ENCODE data around the gene HERC3. TPM values are rescaled to one million over a fixed set of nuclear protein-coding genes. Genes with fewer than 3 reads are reported as not detected.

HERC3 gene
- total and polyA plus RNA-seq, 2 experiments from 2014 or later, result 2.2 to 2.4 TPM

DNA sequence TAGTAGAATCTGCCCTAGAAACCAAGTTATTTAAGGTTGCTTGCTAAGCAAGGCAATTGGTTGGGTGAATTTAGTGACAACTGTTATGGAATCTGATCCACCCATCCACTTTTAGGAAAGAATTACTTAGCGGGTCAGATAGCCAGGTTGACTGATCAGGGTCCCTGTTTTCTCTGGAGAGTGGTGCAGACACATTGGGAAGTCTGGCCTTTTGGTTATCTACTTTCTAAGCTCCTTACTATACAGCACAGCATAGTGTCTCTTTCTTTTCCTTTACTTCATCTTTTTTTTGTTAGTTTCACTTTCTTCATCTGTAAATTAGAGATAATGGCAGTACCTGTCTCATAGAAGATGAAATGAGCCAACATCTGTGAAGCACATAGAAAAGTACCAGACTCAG is 7.4 kb downstream of the HERC3 start:
- no peak overlapping the region for H3K4me2 ChIP-seq
- H3K27ac Mint-ChIP-seq, result no peak overlapping the region

More for the DNA sequence above, 7.4 kb downstream of the HERC3 start:
- ATAC-seq (no peak), DNase-seq (ENCODE audit: low spot score) (no peak)
- H3K79me2 ChIP-seq (replicated peaks; ENCODE audit: insufficient read depth), result no peaks in the 10 kb centered on the region
- no peaks in the 10 kb centered on the region for H3K9me2 ChIP-seq (ENCODE audit: insufficient read depth)
- no peaks in the 10 kb centered on the region for H3K36me3 ChIP-seq (ENCODE audit: insufficient read depth)
- H3K27me3 ChIP-seq (ENCODE audit: insufficient read depth), result peaks cover 9% of the 10 kb centered on the region
- peaks cover 1% of the 10 kb centered on the region for H3K27me3 Mint-ChIP-seq (ENCODE audit: insufficient read depth, low read depth, poor library complexity)
- H2AFZ ChIP-seq, result no peak overlapping the region
- no peaks in the 10 kb centered on the region for H3F3A ChIP-seq (replicated peaks; ENCODE audit: low read depth)
- peaks cover 33% of the 10 kb centered on the region for H3K4me1 Mint-ChIP-seq
- H3K36me3 Mint-ChIP-seq (ENCODE audit: low read depth), result no peaks in the 10 kb centered on the region
- H3K4me3 ChIP-seq, result no peak overlapping the region
- TF ChIP-seq JUNB (IDR thresholded peaks at IDR 0.05; ENCODE audit: unreplicated experiment), result no peak
- no peak for TF ChIP-seq STAT1 (IDR thresholded peaks at IDR 0.05; ENCODE audit: unreplicated experiment)
- TF ChIP-seq, protein P1, sequence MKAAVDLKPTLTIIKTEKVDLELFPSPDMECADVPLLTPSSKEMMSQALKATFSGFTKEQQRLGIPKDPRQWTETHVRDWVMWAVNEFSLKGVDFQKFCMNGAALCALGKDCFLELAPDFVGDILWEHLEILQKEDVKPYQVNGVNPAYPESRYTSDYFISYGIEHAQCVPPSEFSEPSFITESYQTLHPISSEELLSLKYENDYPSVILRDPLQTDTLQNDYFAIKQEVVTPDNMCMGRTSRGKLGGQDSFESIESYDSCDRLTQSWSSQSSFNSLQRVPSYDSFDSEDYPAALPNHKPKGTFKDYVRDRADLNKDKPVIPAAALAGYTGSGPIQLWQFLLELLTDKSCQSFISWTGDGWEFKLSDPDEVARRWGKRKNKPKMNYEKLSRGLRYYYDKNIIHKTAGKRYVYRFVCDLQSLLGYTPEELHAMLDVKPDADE (IDR thresholded peaks at IDR 0.05), result no peak
- TF ChIP-seq EZH2phosphoT487 (IDR thresholded peaks at IDR 0.05; ENCODE audit: unreplicated experiment), result no peak
- TF ChIP-seq, protein P2, sequence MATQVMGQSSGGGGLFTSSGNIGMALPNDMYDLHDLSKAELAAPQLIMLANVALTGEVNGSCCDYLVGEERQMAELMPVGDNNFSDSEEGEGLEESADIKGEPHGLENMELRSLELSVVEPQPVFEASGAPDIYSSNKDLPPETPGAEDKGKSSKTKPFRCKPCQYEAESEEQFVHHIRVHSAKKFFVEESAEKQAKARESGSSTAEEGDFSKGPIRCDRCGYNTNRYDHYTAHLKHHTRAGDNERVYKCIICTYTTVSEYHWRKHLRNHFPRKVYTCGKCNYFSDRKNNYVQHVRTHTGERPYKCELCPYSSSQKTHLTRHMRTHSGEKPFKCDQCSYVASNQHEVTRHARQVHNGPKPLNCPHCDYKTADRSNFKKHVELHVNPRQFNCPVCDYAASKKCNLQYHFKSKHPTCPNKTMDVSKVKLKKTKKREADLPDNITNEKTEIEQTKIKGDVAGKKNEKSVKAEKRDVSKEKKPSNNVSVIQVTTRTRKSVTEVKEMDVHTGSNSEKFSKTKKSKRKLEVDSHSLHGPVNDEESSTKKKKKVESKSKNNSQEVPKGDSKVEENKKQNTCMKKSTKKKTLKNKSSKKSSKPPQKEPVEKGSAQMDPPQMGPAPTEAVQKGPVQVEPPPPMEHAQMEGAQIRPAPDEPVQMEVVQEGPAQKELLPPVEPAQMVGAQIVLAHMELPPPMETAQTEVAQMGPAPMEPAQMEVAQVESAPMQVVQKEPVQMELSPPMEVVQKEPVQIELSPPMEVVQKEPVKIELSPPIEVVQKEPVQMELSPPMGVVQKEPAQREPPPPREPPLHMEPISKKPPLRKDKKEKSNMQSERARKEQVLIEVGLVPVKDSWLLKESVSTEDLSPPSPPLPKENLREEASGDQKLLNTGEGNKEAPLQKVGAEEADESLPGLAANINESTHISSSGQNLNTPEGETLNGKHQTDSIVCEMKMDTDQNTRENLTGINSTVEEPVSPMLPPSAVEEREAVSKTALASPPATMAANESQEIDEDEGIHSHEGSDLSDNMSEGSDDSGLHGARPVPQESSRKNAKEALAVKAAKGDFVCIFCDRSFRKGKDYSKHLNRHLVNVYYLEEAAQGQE (IDR thresholded peaks at IDR 0.05; ENCODE audit: unreplicated experiment), result no peak
- TF ChIP-seq, protein P3, sequence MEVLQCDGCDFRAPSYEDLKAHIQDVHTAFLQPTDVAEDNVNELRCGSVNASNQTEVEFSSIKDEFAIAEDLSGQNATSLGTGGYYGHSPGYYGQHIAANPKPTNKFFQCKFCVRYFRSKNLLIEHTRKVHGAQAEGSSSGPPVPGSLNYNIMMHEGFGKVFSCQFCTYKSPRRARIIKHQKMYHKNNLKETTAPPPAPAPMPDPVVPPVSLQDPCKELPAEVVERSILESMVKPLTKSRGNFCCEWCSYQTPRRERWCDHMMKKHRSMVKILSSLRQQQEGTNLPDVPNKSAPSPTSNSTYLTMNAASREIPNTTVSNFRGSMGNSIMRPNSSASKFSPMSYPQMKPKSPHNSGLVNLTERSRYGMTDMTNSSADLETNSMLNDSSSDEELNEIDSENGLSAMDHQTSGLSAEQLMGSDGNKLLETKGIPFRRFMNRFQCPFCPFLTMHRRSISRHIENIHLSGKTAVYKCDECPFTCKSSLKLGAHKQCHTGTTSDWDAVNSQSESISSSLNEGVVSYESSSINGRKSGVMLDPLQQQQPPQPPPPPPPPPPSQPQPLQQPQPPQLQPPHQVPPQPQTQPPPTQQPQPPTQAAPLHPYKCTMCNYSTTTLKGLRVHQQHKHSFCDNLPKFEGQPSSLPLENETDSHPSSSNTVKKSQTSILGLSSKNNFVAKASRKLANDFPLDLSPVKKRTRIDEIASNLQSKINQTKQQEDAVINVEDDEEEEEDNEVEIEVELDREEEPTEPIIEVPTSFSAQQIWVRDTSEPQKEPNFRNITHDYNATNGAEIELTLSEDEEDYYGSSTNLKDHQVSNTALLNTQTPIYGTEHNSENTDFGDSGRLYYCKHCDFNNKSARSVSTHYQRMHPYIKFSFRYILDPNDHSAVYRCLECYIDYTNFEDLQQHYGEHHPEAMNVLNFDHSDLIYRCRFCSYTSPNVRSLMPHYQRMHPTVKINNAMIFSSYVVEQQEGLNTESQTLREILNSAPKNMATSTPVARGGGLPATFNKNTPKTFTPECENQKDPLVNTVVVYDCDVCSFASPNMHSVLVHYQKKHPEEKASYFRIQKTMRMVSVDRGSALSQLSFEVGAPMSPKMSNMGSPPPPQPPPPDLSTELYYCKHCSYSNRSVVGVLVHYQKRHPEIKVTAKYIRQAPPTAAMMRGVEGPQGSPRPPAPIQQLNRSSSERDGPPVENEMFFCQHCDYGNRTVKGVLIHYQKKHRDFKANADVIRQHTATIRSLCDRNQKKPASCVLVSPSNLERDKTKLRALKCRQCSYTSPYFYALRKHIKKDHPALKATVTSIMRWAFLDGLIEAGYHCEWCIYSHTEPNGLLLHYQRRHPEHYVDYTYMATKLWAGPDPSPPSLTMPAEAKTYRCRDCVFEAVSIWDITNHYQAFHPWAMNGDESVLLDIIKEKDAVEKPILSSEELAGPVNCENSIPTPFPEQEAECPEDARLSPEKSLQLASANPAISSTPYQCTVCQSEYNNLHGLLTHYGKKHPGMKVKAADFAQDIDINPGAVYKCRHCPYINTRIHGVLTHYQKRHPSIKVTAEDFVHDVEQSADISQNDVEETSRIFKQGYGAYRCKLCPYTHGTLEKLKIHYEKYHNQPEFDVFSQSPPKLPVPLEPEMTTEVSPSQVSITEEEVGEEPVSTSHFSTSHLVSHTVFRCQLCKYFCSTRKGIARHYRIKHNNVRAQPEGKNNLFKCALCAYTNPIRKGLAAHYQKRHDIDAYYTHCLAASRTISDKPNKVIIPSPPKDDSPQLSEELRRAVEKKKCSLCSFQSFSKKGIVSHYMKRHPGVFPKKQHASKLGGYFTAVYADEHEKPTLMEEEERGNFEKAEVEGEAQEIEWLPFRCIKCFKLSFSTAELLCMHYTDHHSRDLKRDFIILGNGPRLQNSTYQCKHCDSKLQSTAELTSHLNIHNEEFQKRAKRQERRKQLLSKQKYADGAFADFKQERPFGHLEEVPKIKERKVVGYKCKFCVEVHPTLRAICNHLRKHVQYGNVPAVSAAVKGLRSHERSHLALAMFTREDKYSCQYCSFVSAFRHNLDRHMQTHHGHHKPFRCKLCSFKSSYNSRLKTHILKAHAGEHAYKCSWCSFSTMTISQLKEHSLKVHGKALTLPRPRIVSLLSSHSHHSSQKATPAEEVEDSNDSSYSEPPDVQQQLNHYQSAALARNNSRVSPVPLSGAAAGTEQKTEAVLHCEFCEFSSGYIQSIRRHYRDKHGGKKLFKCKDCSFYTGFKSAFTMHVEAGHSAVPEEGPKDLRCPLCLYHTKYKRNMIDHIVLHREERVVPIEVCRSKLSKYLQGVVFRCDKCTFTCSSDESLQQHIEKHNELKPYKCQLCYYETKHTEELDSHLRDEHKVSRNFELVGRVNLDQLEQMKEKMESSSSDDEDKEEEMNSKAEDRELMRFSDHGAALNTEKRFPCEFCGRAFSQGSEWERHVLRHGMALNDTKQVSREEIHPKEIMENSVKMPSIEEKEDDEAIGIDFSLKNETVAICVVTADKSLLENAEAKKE (CRISPR knock-in tag; IDR thresholded peaks at IDR 0.05), result no peak
- no peak for TF ChIP-seq CREB1 (CRISPR knock-in tag; IDR thresholded peaks at IDR 0.05; ENCODE audit: low read depth)
- TF ChIP-seq ZNF331 (CRISPR knock-in tag; IDR thresholded peaks at IDR 0.05; ENCODE audit: low read depth), result no peak
- TF ChIP-seq ZNF114 (CRISPR knock-in tag; IDR thresholded peaks at IDR 0.05), result no peak
- TF ChIP-seq POLR2AphosphoS5 (IDR thresholded peaks at IDR 0.05; ENCODE audit: low read depth), result no peak
- no peak for TF ChIP-seq EZH2 (IDR thresholded peaks at IDR 0.05; ENCODE audit: low read depth, unreplicated experiment)
- TF ChIP-seq NANOG (IDR thresholded peaks at IDR 0.05; ENCODE audit: borderline replicate concordance), result no peak
- TF ChIP-seq, protein P4, sequence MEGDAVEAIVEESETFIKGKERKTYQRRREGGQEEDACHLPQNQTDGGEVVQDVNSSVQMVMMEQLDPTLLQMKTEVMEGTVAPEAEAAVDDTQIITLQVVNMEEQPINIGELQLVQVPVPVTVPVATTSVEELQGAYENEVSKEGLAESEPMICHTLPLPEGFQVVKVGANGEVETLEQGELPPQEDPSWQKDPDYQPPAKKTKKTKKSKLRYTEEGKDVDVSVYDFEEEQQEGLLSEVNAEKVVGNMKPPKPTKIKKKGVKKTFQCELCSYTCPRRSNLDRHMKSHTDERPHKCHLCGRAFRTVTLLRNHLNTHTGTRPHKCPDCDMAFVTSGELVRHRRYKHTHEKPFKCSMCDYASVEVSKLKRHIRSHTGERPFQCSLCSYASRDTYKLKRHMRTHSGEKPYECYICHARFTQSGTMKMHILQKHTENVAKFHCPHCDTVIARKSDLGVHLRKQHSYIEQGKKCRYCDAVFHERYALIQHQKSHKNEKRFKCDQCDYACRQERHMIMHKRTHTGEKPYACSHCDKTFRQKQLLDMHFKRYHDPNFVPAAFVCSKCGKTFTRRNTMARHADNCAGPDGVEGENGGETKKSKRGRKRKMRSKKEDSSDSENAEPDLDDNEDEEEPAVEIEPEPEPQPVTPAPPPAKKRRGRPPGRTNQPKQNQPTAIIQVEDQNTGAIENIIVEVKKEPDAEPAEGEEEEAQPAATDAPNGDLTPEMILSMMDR (conservative IDR thresholded peaks at IDR 0.05; ENCODE audit: low read depth in 2 of 2), result no peak
- H3K27ac ChIP-seq (ENCODE audit: low read depth), result no peak overlapping the region
- no peak overlapping the region for H3K4me3 Mint-ChIP-seq
- peaks cover 21% of the 10 kb centered on the region for H3K4me1 ChIP-seq (ENCODE audit: insufficient read depth)
- no peaks in the 10 kb centered on the region; the same call in 2 of the 3 replicates for H3K9me3 Mint-ChIP-seq
- no peaks in the 10 kb centered on the region for H4K20me1 ChIP-seq (replicated peaks; ENCODE audit: insufficient read depth)
